ENCODE data around the gene FAM184A. TPM values are rescaled to one million over a fixed set of nuclear protein-coding genes. Genes with fewer than 3 reads are reported as not detected.

Gene FAM184A
- total RNA-seq, 4 donors from 2014 or later = 7.6 to 11.2 (median 9.0) TPM

GRCh38 chr6:119037941-119038623 is 40.4 kb downstream of the FAM184A start:
- Histone ChIP-seq H3K4me3 (no peak overlapping the region), H3K27ac (replicated peaks in 1 of 4) (no peak overlapping the region), H3K36me3 (no peaks in the 10 kb centered on the region), H3K27me3 (no peaks in the 10 kb centered on the region), H3K4me1 (peaks cover 7 to 24% (median 22%) of the 10 kb centered on the region in 4 donors), H3K9me3 (no peaks in the 10 kb centered on the region)
- 74% methylated on average over 3 of the region's 4 CpGs for WGBS
- intact Hi-C loops (cut with DNase I) = no loop called here
- DNase-seq (ENCODE audit: extremely low spot score) = no peak
- TF ChIP-seq POLR2AphosphoS5 (IDR thresholded peaks at IDR 0.05) (no peak), CTCF (IDR thresholded peaks at IDR 0.05) (no peak), EP300 (IDR thresholded peaks at IDR 0.05) (no peak), POLR2A (IDR thresholded peaks at IDR 0.05; ENCODE audit: low read depth) (no peak)

DNA sequence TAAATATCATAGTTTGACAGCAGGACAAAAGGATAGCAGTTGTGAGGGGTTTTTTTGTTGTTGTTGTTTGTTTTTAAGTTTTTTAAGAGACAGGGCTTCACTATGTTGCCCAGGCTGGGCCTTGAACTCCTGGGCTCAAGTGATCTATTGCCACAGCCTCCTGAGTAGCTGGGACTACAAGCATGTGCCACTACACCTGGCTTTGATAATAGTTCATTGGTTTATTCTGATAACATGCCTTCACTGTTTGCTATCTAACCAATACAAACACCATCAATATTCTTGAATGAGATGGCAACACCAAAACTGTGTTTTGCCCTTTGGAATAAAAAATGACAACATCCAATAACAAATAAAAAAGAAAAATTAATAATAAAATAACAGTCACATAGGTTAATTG is 41.2 kb downstream of the FAM184A start:
- Histone ChIP-seq H3K27ac (replicated peaks in 1 of 4) (no peak overlapping the region), H3K36me3 (no peaks in the 10 kb centered on the region), H3K9me3 (no peaks in the 10 kb centered on the region), H3K27me3 (no peaks in the 10 kb centered on the region), H3K4me3 (no peak overlapping the region), H3K4me1 (peaks cover 7 to 31% (median 25%) of the 10 kb centered on the region in 4 donors)
- TF ChIP-seq CTCF (IDR thresholded peaks at IDR 0.05) (no peak), EP300 (IDR thresholded peaks at IDR 0.05) (no peak), POLR2AphosphoS5 (IDR thresholded peaks at IDR 0.05) (no peak), POLR2A (IDR thresholded peaks at IDR 0.05; ENCODE audit: low read depth) (no peak)
- no peak for DNase-seq (ENCODE audit: extremely low spot score)
- intact Hi-C loops (cut with DNase I) = no loop called here

DNA sequence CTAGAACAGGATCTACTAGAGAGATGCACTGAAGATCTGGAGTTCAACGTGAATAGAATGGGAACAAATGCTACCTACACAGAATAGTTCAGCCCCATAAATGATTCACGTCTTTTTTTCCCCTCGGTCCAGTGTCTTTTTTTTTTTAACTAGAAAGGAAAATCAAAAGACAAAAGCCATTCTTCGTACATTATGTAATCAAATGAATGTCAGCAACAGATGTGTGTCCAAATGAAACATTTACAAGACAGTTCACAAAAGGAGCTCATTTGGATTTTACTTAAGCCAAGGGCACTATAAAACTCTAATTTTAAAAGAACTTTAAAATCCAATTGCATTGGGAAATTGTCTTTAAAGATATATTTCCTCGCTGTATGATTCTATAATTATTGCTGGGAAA is 42.4 kb downstream of the FAM184A start:
- Histone ChIP-seq H3K4me3 (no peak overlapping the region), H3K27ac (replicated peaks in 1 of 4) (no peak overlapping the region), H3K27me3 (no peaks in the 10 kb centered on the region), H3K36me3 (no peaks in the 10 kb centered on the region), H3K9me3 (no peaks in the 10 kb centered on the region), H3K4me1 (peaks cover 7 to 32% (median 26%) of the 10 kb centered on the region in 4 donors)
- DNase-seq (ENCODE audit: extremely low spot score) = no peak
- TF ChIP-seq EP300 (IDR thresholded peaks at IDR 0.05) (no peak), POLR2AphosphoS5 (IDR thresholded peaks at IDR 0.05) (no peak), POLR2A (IDR thresholded peaks at IDR 0.05; ENCODE audit: low read depth) (no peak), CTCF (IDR thresholded peaks at IDR 0.05) (no peak)
- intact Hi-C loops (cut with DNase I) = no loop called here
- WGBS = 50% methylated on average over 5 of the region's 5 CpGs

DNA sequence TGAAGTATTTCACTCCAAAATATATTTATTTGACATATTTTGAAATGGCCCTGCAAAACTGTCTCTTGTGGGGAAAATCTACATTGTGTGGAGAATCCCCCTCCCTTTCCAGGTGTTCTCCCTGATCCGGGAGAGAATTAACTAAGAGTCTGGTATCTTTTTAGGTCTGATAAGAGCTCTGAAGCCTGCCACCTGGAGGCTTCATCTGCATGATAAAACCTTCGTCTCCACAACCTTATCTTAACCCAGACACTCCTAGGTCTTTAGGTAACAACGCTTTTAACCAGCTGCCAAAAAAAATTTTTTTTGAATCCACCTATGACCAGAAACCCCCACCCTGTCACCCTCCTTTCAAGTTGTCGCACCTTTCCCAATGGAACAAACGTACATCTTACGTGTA is 43.0 kb downstream of the FAM184A start:
- intact Hi-C loops (cut with DNase I) = no loop called here
- Histone ChIP-seq H3K9me3 (no peaks in the 10 kb centered on the region), H3K4me3 (no peak overlapping the region), H3K4me1 (peaks cover 7 to 32% (median 26%) of the 10 kb centered on the region in 4 donors), H3K27me3 (no peaks in the 10 kb centered on the region), H3K36me3 (no peaks in the 10 kb centered on the region), H3K27ac (replicated peaks in 1 of 4) (peak overlapping the region in 3 of 4 donors; percentile 25 to 29 (median 29))
- DNase-seq (ENCODE audit: extremely low spot score) = no peak
- TF ChIP-seq CTCF (IDR thresholded peaks at IDR 0.05) (no peak), POLR2A (IDR thresholded peaks at IDR 0.05; ENCODE audit: low read depth) (no peak), EP300 (IDR thresholded peaks at IDR 0.05) (no peak), POLR2AphosphoS5 (IDR thresholded peaks at IDR 0.05) (no peak)
- 74% methylated on average over 6 of the region's 6 CpGs for WGBS

All from esophagus muscularis mucosa (tissue), 4 donors.